Caco-2 (cell line): ENCODE data around the gene SGCD. TPM values are rescaled to one million over a fixed set of nuclear protein-coding genes. Genes with fewer than 3 reads are reported as not detected.

Experiments
- BruUV-seq: library from RNA; stranded (reverse); fragments of 400-500 nt; replicated peaks from 2 replicates; lab custom pipeline; 2021; lab: Mats Ljungman, UMichigan
- CTCF ChIA-PET: fragments of 300-600 bp; sonication (Branson Sonifier 250); formaldehyde crosslinking; loops from one replicate; lab custom pipeline; 2022; ENCODE audit warnings: antibody characterized with exemption; lab: Charles Lee
- POLR2A ChIA-PET: fragments of 300-600 bp; sonication (Branson Sonifier 250); formaldehyde crosslinking; loops from one replicate; lab custom pipeline; 2022; ENCODE audit warnings: antibody characterized with exemption; lab: Charles Lee
- DNase-seq, 2 experiments: peaks; one replicate each; pipeline versions ENCODE4 v3.0.0 to v3.0.0-alpha.2; 2020 to 2022
- H3K27me3 ChIP-seq: replicated peaks from 2 replicates; pipeline ENCODE4 v1.6.0; 2011; ENCODE audit warnings: low read length; ENCODE audit not compliant: control insufficient read depth, insufficient read depth
- H3K36me3 ChIP-seq: 2 replicates; pipeline ENCODE4 v1.5.1; 2011; ENCODE audit warnings: low read length; ENCODE audit not compliant: control insufficient read depth, insufficient read depth
- H3K4me1 ChIP-seq: fragments of 250-450 bp; sonication (Bioruptor Pico); 2 replicates; pipeline ENCODE4 v1.5.1; 2020; ENCODE audit warnings: mild to moderate bottlenecking
- H3K4me3 ChIP-seq: 2 replicates; pipeline ENCODE4 v1.5.1; 2011; ENCODE audit warnings: low read depth, mild to moderate bottlenecking, control low read depth, low read length
- H3K9me3 ChIP-seq: fragments of 250-450 bp; sonication (Bioruptor Pico); 2 replicates; pipeline ENCODE4 v1.5.1; 2020; ENCODE audit warnings: mild to moderate bottlenecking, moderate library complexity
- H3K27ac Mint-ChIP-seq: one replicate; pipeline ENCODE4 v1.8.0; 2022; ENCODE audit warnings: mixed read lengths; ENCODE audit not compliant: unreplicated experiment
- H3K27me3 Mint-ChIP-seq: one replicate; pipeline ENCODE4 v1.8.0; 2022; ENCODE audit warnings: mixed read lengths; ENCODE audit not compliant: insufficient read depth, unreplicated experiment
- H3K36me3 Mint-ChIP-seq: one replicate; pipeline ENCODE4 v1.8.0; 2022; ENCODE audit warnings: mild to moderate bottlenecking, mixed read lengths; ENCODE audit not compliant: insufficient read depth, unreplicated experiment
- H3K4me1 Mint-ChIP-seq: one replicate; pipeline ENCODE4 v1.8.0; 2022; ENCODE audit warnings: low read depth, mixed read lengths; ENCODE audit not compliant: unreplicated experiment
- H3K4me3 Mint-ChIP-seq: one replicate; pipeline ENCODE4 v1.8.0; 2022; ENCODE audit warnings: mild to moderate bottlenecking, moderate library complexity, mixed read lengths; ENCODE audit not compliant: unreplicated experiment
- H3K9me3 Mint-ChIP-seq: one replicate; pipeline ENCODE4 v1.8.0; 2022; ENCODE audit warnings: mixed read lengths; ENCODE audit not compliant: unreplicated experiment
- intact Hi-C: fragments of 100-400 bp; cut with micrococcal nuclease; formaldehyde crosslinking; loops from one replicate; pipeline ENCODE4 v1.10.0; 2022; ENCODE audit not compliant: unreplicated experiment
- total RNA-seq: library from RNA; stranded (reverse); gene quantifications from 2 replicates; pipeline ENCODE4 v1.2.3, GENCODE V29; 2022
- TF ChIP-seq, protein P1 (sequence below), 2 experiments: fragments of 200-600 bp in 1 of 2; IDR thresholded peaks; 1 replicate in 1 of 2; 2 replicates in 1 of 2; pipeline versions ENCODE4 v1.5.1 to v1.8.0; 2011 to 2022; ENCODE audit warnings: antibody characterized with exemption in 1 of 2, control low read depth in 1 of 2, inconsistent platforms in 1 of 2, low read depth in 1 of 2, low read length in 1 of 2, mild to moderate bottlenecking in 1 of 2, moderate library complexity in 1 of 2; ENCODE audit not compliant: insufficient read depth in 1 of 2, severe bottlenecking in 1 of 2, unreplicated experiment in 1 of 2

The SGCD gene
- total RNA-seq, 1 experiment from 2014 or later: 0.20 TPM

DNA sequence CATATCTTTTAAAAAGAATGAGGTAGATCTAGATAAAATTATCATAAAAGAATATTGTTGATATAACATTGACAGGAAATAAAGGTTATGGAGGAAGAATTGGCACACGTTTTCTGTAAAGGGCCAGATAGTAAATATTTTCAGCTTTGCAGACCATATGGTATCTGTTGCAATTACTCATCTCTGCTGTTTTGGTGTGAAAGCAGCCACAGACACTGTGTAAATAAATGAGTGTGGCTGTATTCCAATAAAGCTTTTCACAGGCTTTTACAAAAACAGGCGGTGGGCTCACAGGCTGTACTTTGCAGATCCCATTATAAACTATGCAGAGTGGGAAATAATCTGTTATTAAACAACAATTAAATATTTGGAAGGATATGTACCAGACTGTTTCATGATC is 87.4 kb downstream of the SGCD start:
- intact Hi-C loops: no loop called here
- Mint-ChIP-seq H3K4me1 (no peaks in the 10 kb centered on the region), H3K4me3 (no peak overlapping the region), H3K36me3 (no peaks in the 10 kb centered on the region), H3K9me3 (no peaks in the 10 kb centered on the region), H3K27me3 (no peaks in the 10 kb centered on the region), H3K27ac (no peak overlapping the region)
- Histone ChIP-seq H3K4me1 (no peaks in the 10 kb centered on the region), H3K9me3 (no peaks in the 10 kb centered on the region), H3K36me3 (no peaks in the 10 kb centered on the region), H3K27me3 (no peaks in the 10 kb centered on the region), H3K4me3 (no peak overlapping the region)
- TF ChIP-seq, protein P1, sequence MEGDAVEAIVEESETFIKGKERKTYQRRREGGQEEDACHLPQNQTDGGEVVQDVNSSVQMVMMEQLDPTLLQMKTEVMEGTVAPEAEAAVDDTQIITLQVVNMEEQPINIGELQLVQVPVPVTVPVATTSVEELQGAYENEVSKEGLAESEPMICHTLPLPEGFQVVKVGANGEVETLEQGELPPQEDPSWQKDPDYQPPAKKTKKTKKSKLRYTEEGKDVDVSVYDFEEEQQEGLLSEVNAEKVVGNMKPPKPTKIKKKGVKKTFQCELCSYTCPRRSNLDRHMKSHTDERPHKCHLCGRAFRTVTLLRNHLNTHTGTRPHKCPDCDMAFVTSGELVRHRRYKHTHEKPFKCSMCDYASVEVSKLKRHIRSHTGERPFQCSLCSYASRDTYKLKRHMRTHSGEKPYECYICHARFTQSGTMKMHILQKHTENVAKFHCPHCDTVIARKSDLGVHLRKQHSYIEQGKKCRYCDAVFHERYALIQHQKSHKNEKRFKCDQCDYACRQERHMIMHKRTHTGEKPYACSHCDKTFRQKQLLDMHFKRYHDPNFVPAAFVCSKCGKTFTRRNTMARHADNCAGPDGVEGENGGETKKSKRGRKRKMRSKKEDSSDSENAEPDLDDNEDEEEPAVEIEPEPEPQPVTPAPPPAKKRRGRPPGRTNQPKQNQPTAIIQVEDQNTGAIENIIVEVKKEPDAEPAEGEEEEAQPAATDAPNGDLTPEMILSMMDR (IDR thresholded peaks at IDR 0.05; ENCODE audit: insufficient read depth in 1 of 2, low read depth in 1 of 2, low read length in 1 of 2, severe bottlenecking in 1 of 2, unreplicated experiment in 1 of 2): no peak
- DNase-seq: no peak
- CTCF ChIA-PET: no interaction called here
- BruUV-seq: no TSS peak
- POLR2A ChIA-PET: no interaction called here

DNA sequence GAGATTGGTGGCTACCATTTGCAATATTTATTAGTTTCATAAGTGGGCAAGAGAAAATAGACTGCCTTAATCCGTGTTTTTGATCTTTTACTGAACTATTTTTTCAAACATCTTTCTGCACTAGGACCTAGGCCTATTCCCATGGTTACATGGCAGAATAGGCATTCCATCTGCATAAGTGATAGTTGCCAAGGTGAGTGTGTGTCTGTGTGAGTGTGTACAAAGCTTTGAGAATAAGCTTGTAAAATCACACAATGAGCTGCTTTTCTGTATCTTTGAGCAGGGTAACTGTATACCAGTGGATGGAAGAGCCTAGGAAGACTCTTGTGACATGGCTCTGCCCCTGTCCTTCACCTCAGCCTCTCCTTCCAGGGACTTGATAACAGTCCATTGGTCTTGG is 92.7 kb downstream of the SGCD start:
- no TSS peak for BruUV-seq
- H3K4me1 Mint-ChIP-seq: no peaks in the 10 kb centered on the region
- DNase-seq: no peak
- intact Hi-C loops: no loop called here
- H3K4me3 ChIP-seq: no peak overlapping the region
- ChIA-PET CTCF (no interaction called here), POLR2A (no interaction called here)
- TF ChIP-seq, protein P1 (IDR thresholded peaks at IDR 0.05; ENCODE audit: insufficient read depth in 1 of 2, low read depth in 1 of 2, low read length in 1 of 2, severe bottlenecking in 1 of 2, unreplicated experiment in 1 of 2): no peak
- no peaks in the 10 kb centered on the region for H3K27me3 Mint-ChIP-seq
- H3K4me1 ChIP-seq: no peaks in the 10 kb centered on the region
- H3K36me3 Mint-ChIP-seq: no peaks in the 10 kb centered on the region
- H3K27ac Mint-ChIP-seq: no peak overlapping the region
- H3K4me3 Mint-ChIP-seq: no peak overlapping the region
- no peaks in the 10 kb centered on the region for H3K36me3 ChIP-seq
- H3K27me3 ChIP-seq: no peaks in the 10 kb centered on the region
- no peaks in the 10 kb centered on the region for H3K9me3 ChIP-seq
- H3K9me3 Mint-ChIP-seq: no peaks in the 10 kb centered on the region

DNA sequence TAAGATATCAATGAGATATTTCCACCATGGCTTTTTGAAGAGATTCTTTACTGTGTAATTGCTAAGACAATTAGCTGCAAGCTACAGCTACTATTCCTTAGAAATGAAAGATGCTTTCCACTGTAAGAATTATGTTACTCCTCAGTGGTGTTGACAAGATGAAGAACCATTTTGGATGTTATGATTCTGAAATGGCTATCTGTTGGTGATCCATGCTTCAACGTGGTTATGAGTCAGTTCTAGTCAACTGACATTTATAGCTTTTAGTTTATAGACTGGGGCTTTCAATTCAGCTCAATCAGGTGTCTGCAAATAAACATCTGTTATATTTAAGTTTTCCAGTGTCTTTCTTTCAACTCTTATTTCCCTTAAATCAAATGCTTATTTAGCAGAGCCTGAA is 93.7 kb downstream of the SGCD start:
- CTCF ChIA-PET: no interaction called here
- BruUV-seq: no TSS peak
- Histone ChIP-seq H3K36me3 (no peaks in the 10 kb centered on the region), H3K4me3 (no peak overlapping the region), H3K4me1 (no peaks in the 10 kb centered on the region), H3K27me3 (no peaks in the 10 kb centered on the region), H3K9me3 (no peaks in the 10 kb centered on the region)
- no peaks in the 10 kb centered on the region for H3K36me3 Mint-ChIP-seq
- intact Hi-C loops: no loop called here
- TF ChIP-seq, protein P1 (IDR thresholded peaks at IDR 0.05; ENCODE audit: insufficient read depth in 1 of 2, low read depth in 1 of 2, low read length in 1 of 2, severe bottlenecking in 1 of 2, unreplicated experiment in 1 of 2): no peak
- no peaks in the 10 kb centered on the region for H3K4me1 Mint-ChIP-seq
- no peak for DNase-seq
- POLR2A ChIA-PET: no interaction called here
- no peaks in the 10 kb centered on the region for H3K9me3 Mint-ChIP-seq
- H3K27ac Mint-ChIP-seq: no peak overlapping the region
- H3K27me3 Mint-ChIP-seq: no peaks in the 10 kb centered on the region
- H3K4me3 Mint-ChIP-seq: no peak overlapping the region
